H9 (cell line): ENCODE measurements around the gene CLEC14A. TPM values are rescaled to one million over a fixed set of nuclear protein-coding genes. Genes with fewer than 3 reads are reported as not detected.

Experiments used
- DNase-seq: peaks from one replicate; pipeline ENCODE4 v3.0.0-alpha.2; 2017
- H2AFZ ChIP-seq: one replicate; pipeline ENCODE4 v1.6.1; 2013; ENCODE audit warnings: mild to moderate bottlenecking, low read length, control low read depth, moderate library complexity
- H2AK5ac ChIP-seq: 2 replicates; pipeline ENCODE4 v1.6.1; 2013; ENCODE audit warnings: low read length, control low read depth, mixed read lengths; ENCODE audit not compliant: insufficient read length
- H2BK120ac ChIP-seq: one replicate; pipeline ENCODE4 v1.6.1; 2013; ENCODE audit warnings: low read depth, mild to moderate bottlenecking, low read length, control low read depth, inconsistent platforms; ENCODE audit not compliant: poor library complexity, severe bottlenecking
- H2BK12ac ChIP-seq: 2 replicates; pipeline ENCODE4 v1.6.1; 2013; ENCODE audit warnings: low read length, control low read depth, mixed read lengths, low read depth; ENCODE audit not compliant: insufficient read length
- H2BK15ac ChIP-seq: 2 replicates; pipeline ENCODE4 v1.6.1; 2013; ENCODE audit warnings: low read depth, low read length, control low read depth
- H2BK20ac ChIP-seq: one replicate; pipeline ENCODE4 v1.6.1; 2013; ENCODE audit warnings: low read depth, mild to moderate bottlenecking, low read length, control low read depth, inconsistent platforms; ENCODE audit not compliant: poor library complexity, severe bottlenecking
- H2BK5ac ChIP-seq: 2 replicates; pipeline ENCODE4 v1.6.1; 2013; ENCODE audit warnings: low read length, control low read depth, mixed read lengths; ENCODE audit not compliant: insufficient read length
- H3K14ac ChIP-seq: 2 replicates; pipeline ENCODE4 v1.6.1; 2013; ENCODE audit warnings: low read length, control low read depth; ENCODE audit not compliant: insufficient read depth
- H3K18ac ChIP-seq: 2 replicates; pipeline ENCODE4 v1.6.1; 2013; ENCODE audit warnings: low read depth, mild to moderate bottlenecking, mixed read lengths, low read length, control low read depth; ENCODE audit not compliant: insufficient read length
- H3K23ac ChIP-seq: 2 replicates; pipeline ENCODE4 v1.6.1; 2013; ENCODE audit warnings: low read length, control low read depth, mixed read lengths, low read depth; ENCODE audit not compliant: insufficient read length
- H3K23me2 ChIP-seq: 2 replicates; pipeline ENCODE4 v1.6.1; 2013; ENCODE audit warnings: low read depth, mild to moderate bottlenecking, mixed read lengths, low read length, control low read depth; ENCODE audit not compliant: insufficient read length, poor library complexity, severe bottlenecking
- H3K27ac ChIP-seq: 2 replicates; pipeline ENCODE4 v1.5.1; 2013; ENCODE audit warnings: low read length, control low read depth, mixed read lengths, low read depth; ENCODE audit not compliant: insufficient read length
- H3K27me3 ChIP-seq: 2 replicates; pipeline ENCODE4 v1.6.1; 2013; ENCODE audit warnings: low read length, control low read depth, inconsistent platforms; ENCODE audit not compliant: insufficient read depth
- H3K4ac ChIP-seq: 2 replicates; pipeline ENCODE4 v1.6.1; 2013; ENCODE audit warnings: low read depth, mild to moderate bottlenecking, control low read depth, inconsistent platforms, low read length, moderate library complexity
- H3K4me1 ChIP-seq: 2 replicates; pipeline ENCODE4 v1.6.1; 2013; ENCODE audit warnings: low read length, control low read depth, inconsistent platforms; ENCODE audit not compliant: insufficient read depth
- H3K4me2 ChIP-seq: 2 replicates; pipeline ENCODE4 v1.6.1; 2013; ENCODE audit warnings: low read length, control low read depth, mixed read lengths; ENCODE audit not compliant: insufficient read length, insufficient read depth
- H3K56ac ChIP-seq: 2 replicates; pipeline ENCODE4 v1.6.1; 2013; ENCODE audit warnings: low read depth, mild to moderate bottlenecking, mixed read lengths, low read length, control low read depth; ENCODE audit not compliant: insufficient read length
- H3K79me1 ChIP-seq: 2 replicates; pipeline ENCODE4 v1.6.1; 2013; ENCODE audit warnings: low read depth, mild to moderate bottlenecking, moderate library complexity, low read length, control low read depth, inconsistent platforms; ENCODE audit not compliant: insufficient read depth, poor library complexity, severe bottlenecking
- H3K79me2 ChIP-seq: 2 replicates; pipeline ENCODE4 v1.6.1; 2013; ENCODE audit warnings: low read length, control low read depth, inconsistent platforms; ENCODE audit not compliant: insufficient read depth
- H3K9ac ChIP-seq: 2 replicates; pipeline ENCODE4 v1.6.1; 2013; ENCODE audit warnings: low read length, control low read depth, mixed read lengths; ENCODE audit not compliant: insufficient read length; ENCODE audit errors: extremely low read depth
- H3K9me3 ChIP-seq: one replicate; pipeline ENCODE4 v1.6.1; 2013; ENCODE audit warnings: low read depth, low read length, inconsistent platforms; ENCODE audit not compliant: control insufficient read depth
- H3T11ph ChIP-seq: one replicate; pipeline ENCODE4 v1.6.1; 2013; ENCODE audit warnings: mild to moderate bottlenecking, low read length, control low read depth, inconsistent platforms
- H4K20me1 ChIP-seq: one replicate; pipeline ENCODE4 v1.6.1; 2013; ENCODE audit not compliant: control insufficient read depth, insufficient read length, insufficient read depth
- H4K5ac ChIP-seq: 2 replicates; pipeline ENCODE4 v1.6.1; 2013; ENCODE audit warnings: low read depth, mild to moderate bottlenecking, mixed read lengths, low read length, control low read depth; ENCODE audit not compliant: insufficient read length
- H4K8ac ChIP-seq: replicated peaks from 2 replicates; pipeline ENCODE4 v1.6.1; 2013; ENCODE audit warnings: low read length, control low read depth, mixed read lengths, low read depth; ENCODE audit not compliant: insufficient read length
- H4K91ac ChIP-seq: 2 replicates; pipeline ENCODE4 v1.6.1; 2013; ENCODE audit warnings: low read depth, mild to moderate bottlenecking, moderate library complexity, mixed read lengths, low read length, control low read depth; ENCODE audit not compliant: insufficient read length
- H3K27ac Mint-ChIP-seq, 3 experiments: 2 replicates in 2 of 3; 3 replicates in 1 of 3; pipeline ENCODE4 v1.8.0; 2020 to 2021; ENCODE audit warnings: mixed read lengths in 3 of 3, mild to moderate bottlenecking in 1 of 3, moderate library complexity in 1 of 3
- H3K27me3 Mint-ChIP-seq: 2 replicates; pipeline ENCODE4 v1.8.0; 2021; ENCODE audit warnings: low read depth, mild to moderate bottlenecking, moderate library complexity, mixed read lengths
- H3K36me3 Mint-ChIP-seq, 3 experiments: 2 replicates in 2 of 3; 3 replicates in 1 of 3; pipeline ENCODE4 v1.8.0; 2020 to 2021; ENCODE audit warnings: low read depth in 3 of 3, mixed read lengths in 3 of 3; ENCODE audit not compliant: insufficient read depth in 1 of 3
- H3K4me1 Mint-ChIP-seq, 2 experiments: 2 replicates each; pipeline ENCODE4 v1.8.0; 2020; ENCODE audit warnings: mixed read lengths in 2 of 2
- H3K4me3 Mint-ChIP-seq, 2 experiments: 2 replicates in 1 of 2; 3 replicates in 1 of 2; pipeline ENCODE4 v1.8.0; 2020 to 2021; ENCODE audit warnings: mild to moderate bottlenecking in 2 of 2, mixed read lengths in 2 of 2, moderate library complexity in 1 of 2
- H3K9me3 Mint-ChIP-seq, 2 experiments: 2 replicates in 1 of 2; 3 replicates in 1 of 2; pipeline ENCODE4 v1.8.0; 2020; ENCODE audit warnings: mild to moderate bottlenecking in 2 of 2, mixed read lengths in 2 of 2, moderate library complexity in 1 of 2
- CTCF ChIP-seq: fragments of 200-600 bp; sonication (generic); conservative IDR thresholded peaks from 3 replicates; pipeline ENCODE4 v1.8.0; 2021; ENCODE audit warnings: antibody characterized with exemption, mild to moderate bottlenecking
- WGBS: extraction: QIAGEN DNeasy Blood & Tissue Kit; methylation state at CpG from one replicate; pipeline ENCODE4 v1.1.7; 2013; ENCODE audit warnings: missing lambda C conversion rate, low lambda C conversion rate, mixed read lengths; ENCODE audit not compliant: insufficient read length; ENCODE audit errors: extremely low coverage; 5-methylcytosine and 5-hydroxymethylcytosine counted together
- total RNA-seq: library from RNA; stranded (reverse); gene quantifications from 2 replicates; pipeline ENCODE4 v1.2.1, GENCODE V29; 2021

CLEC14A gene
- total RNA-seq, 1 experiment from 2014 or later, result not detected

GRCh38 chr14:38206689-38207376 lies 49.1 kb downstream of the CLEC14A start:
- H2AK5ac ChIP-seq, result no peak overlapping the region
- H3K36me3 Mint-ChIP-seq, result peaks cover 0 to 6% (median 0%) of the 10 kb centered on the region in 3 experiments; a peak in 3 of 7 replicates
- H3K56ac ChIP-seq, result no peak overlapping the region
- H3K27ac ChIP-seq, result no peak overlapping the region
- no CpG with 5 or more reads among the region's 2 CpGs for WGBS
- peaks cover 33 to 47% of the 10 kb centered on the region in 2 experiments for H3K4me1 Mint-ChIP-seq
- no peak overlapping the region for H2BK15ac ChIP-seq
- no peak overlapping the region; a peak in 1 of 7 replicates for H3K27ac Mint-ChIP-seq
- peaks cover 65% of the 10 kb centered on the region for H3K27me3 Mint-ChIP-seq
- H2BK20ac ChIP-seq, result no peak overlapping the region
- H2BK12ac ChIP-seq, result no peak overlapping the region
- no peak overlapping the region for H2BK120ac ChIP-seq
- no peak overlapping the region for H3T11ph ChIP-seq
- H3K4me3 Mint-ChIP-seq, result peak overlapping the region in 1 of 2 experiments; percentile 77; a peak in 1 of 5 replicates
- H3K4me2 ChIP-seq, result peak overlapping the region; percentile 62
- no peak overlapping the region for H3K14ac ChIP-seq
- no peaks in the 10 kb centered on the region for H3K79me1 ChIP-seq
- no peak overlapping the region for H3K9ac ChIP-seq
- no peak overlapping the region for H3K18ac ChIP-seq
- H4K5ac ChIP-seq, result no peak overlapping the region
- H3K4ac ChIP-seq, result no peak overlapping the region
- no peaks in the 10 kb centered on the region for H3K9me3 ChIP-seq
- H4K8ac ChIP-seq, result no peak overlapping the region
- H3K23me2 ChIP-seq, result peaks cover 19% of the 10 kb centered on the region
- H2AFZ ChIP-seq, result no peak overlapping the region
- TF ChIP-seq CTCF, result no peak
- H3K27me3 ChIP-seq, result peaks cover 49% of the 10 kb centered on the region
- H3K23ac ChIP-seq, result no peak overlapping the region
- no peak for DNase-seq
- no peaks in the 10 kb centered on the region for H3K79me2 ChIP-seq
- H4K20me1 ChIP-seq, result no peaks in the 10 kb centered on the region
- no peaks in the 10 kb centered on the region for H3K4me1 ChIP-seq
- peaks cover 13 to 18% of the 10 kb centered on the region in 2 experiments for H3K9me3 Mint-ChIP-seq
- no peak overlapping the region for H2BK5ac ChIP-seq
- no peak overlapping the region for H4K91ac ChIP-seq
